SK-MEL-5 (cell line): Measurements from ENCODE around the gene SLC22A23. TPM values are rescaled to one million over a fixed set of nuclear protein-coding genes. Genes with fewer than 3 reads are reported as not detected.

ENCODE experiments used
- DNase-seq: peaks from one replicate; pipeline ENCODE4 v3.0.0-alpha.2; 2016; ENCODE audit warnings: low read depth, low spot score
- in situ Hi-C: cut with HindIII; loops from 2 replicates; pipeline ENCODE4 v1.10.0; 2016; ENCODE audit warnings: low sequenced_read_pairs, high pct_unique_total_duplicates, low pct_unique_long_range_greater_than_20kb
- total RNA-seq: library from RNA; depleted of rRNA; stranded (reverse); fragments of >200 nt; shearing (Covaris generic); gene quantifications from 2 replicates; pipeline ENCODE4 v1.2.3, GENCODE V29; 2014

The SLC22A23 gene
- total RNA-seq, 1 experiment from 2014 or later = 6.2 TPM

DNA sequence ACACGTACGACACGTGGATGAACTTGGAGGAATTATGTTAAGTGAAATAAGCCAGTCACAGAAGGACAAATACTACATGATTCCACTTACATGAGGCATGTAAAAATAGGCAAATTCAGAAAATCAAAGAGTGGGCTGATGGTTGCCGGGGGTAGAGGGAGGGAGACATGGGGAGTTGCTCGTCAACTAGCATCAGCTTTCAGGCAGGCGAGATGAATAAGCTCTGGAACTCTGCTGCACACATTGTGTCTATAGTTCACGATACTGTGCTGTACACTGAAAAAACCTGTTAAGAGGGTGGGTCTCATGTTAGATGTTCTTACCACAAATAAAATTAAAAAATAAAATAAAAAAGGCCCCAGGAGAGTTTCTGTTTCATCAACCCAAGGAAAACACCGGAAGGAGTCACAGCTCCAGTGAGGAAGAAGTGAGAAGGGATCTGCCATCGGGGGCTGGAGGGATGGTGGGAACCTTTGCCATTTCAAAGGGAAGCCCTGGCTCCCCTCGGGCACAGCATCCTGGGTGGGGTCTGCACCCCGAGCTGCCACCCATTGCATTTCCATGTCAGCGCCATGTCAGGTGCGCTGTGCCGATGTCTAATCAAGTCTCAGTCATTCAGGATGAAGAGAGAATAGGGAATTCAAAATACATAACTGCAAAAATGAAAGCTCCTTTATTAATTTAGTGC is 98.3 kb downstream of the SLC22A23 start:
- in situ Hi-C loops = no loop called here
- no peak for DNase-seq

DNA sequence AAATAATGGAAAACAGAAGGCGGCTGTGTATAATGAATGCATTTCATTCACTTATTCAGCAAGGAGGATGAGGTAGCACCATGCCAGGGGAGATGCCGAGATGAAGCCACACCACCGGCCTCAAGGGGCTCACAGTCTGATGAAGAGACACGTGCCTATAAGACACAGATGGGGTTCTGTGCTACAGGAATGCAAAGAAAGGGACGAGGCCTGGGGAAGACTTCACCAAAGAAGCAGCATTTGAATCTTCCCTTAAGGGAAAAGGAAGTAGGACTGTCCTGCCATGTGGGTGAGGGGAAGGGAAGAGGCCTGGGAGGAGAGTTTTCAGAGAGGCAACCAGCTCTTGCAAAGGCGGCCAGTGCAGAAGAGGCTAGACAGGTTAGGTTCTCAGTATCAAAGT is 99.2 kb downstream of the SLC22A23 start:
- peak; percentile 97 for DNase-seq
- in situ Hi-C loops = no loop called here

DNA sequence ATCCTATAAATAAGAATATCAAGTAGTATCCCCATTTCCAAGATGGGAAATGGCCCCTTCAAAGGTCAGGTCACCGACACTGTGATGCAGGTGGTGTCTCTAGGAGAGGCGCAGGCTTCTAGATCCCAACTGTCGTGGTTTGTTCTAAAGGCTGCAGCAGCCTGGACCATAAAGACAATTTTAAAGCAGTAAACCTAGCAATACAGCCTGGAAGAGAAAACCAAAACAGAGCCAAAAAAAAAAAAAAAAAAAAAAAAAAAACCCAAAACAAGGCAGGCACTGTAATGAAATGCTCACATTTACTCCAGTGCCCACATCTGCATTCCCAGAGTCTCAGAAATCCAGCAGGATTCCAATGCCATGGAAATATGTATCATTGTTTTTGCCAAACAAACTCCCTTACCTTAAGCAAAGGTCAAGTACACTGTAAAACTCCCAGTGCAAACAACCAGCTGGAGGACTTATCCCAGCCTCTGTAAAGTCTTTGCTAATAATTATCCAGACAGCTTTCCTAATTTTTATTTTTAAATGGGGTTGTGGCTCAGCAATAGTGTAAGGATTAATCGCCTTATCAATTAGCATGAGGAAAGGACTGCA is 99.9 kb downstream of the SLC22A23 start:
- in situ Hi-C loops = no loop called here
- peak; percentile 74 for DNase-seq

DNA sequence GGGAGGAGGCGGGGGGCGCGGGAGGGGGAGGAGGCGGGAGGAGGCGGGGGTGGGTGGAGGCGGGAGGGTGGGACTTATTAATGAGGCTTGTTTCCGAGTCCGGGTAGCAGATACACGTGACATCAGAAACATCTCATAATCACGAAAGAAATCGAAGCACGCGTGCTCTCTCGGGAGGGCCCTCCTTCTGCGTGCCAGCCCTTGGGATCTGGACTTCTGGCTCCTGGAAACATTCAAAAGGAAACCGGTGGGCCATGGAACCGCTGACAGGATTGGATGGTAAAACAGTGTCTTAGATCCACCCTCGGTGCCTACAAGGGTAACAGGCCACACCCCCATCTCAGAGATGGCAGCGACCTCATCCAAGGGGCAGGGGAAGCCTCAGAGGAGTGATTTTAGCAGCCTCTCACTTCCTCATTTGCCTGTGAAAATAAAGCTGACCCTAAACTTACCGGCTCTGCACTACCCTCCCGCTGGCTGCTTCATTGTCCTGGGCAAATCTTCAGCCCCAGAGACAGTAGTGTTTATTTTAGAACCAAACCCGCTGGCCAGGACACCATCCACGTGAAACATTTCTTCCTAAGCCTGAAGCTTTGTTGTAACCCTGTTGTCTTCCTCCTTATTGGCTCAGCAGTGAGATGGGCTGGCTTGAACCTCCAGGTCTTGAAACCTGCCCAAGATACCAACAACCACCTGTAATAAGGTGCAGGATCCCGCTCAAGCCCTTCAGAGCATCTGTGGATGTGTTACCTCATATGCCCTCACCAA is 100.6 kb downstream of the SLC22A23 start:
- peak; percentile 94 for DNase-seq
- in situ Hi-C loops = no loop called here

DNA sequence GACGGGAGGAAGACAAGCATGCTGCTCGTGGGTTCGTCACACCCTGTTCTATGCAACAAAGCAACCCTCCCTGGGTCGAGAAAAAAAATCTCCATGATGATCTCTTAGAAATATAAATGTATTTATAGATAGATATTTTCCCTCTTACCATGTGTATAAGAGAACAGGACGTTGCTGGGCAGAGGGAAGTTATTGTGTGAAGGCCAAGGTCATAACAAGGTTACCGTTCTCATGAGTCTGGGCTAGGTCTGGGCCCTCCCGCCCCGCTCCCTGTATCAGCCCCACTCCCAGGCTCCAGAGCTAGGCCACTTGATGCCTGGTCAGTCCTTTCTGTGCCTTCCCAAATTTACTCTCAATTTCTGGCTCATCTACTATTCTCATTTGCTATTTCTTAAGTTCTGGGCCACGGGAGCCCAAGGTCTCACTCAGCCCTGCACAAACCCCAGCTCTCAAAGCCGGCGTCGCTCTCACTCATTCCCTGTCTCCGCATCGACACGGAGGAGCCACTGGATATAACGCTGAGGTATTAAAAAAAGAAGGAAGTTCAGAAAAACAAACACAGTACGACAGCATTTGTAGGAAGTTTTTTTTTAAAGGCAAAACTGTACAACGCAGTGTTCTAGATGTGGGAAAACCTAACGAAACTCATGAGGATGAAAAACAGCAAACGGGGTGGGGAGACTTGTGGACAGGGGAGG is 101.3 kb downstream of the SLC22A23 start:
- in situ Hi-C loops = no loop called here
- DNase-seq = no peak

DNA sequence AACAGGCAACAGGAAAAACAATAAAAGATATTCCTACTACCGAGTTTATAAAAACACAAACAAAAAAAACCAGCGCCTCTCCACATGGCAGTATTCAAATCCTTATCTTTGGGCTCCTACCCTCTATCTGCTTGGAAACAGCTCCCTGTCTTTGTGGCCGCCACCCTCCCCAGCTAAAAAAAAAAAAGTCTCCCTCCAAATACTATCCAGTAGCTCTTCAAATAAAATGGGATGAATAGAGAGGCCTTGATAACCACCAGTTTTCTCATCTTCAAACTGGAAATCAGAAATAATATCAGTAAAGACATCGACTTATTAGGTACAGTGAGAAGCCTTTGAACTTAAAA is 101.9 kb downstream of the SLC22A23 start:
- in situ Hi-C loops = no loop called here
- DNase-seq = no peak

DNA sequence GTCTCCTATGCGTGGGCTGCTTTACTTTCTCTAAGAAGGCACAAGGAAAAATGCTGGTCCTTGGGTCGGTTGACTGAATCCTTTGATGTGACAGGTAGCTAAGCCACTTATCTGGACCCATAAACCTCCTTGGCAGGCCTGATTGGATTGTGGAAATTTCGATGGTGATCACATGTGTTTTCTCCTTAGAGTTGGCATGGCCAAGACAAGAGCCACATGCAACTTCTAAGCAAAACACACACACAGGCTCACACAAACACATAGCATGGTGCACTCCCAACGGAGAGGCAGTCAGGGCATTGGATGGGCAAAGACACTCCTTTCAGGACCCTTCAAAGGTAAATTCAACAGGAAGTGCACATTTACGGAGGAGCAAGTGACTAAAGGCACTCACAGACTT is 102.9 kb downstream of the SLC22A23 start:
- no peak for DNase-seq
- in situ Hi-C loops = no loop called here

DNA sequence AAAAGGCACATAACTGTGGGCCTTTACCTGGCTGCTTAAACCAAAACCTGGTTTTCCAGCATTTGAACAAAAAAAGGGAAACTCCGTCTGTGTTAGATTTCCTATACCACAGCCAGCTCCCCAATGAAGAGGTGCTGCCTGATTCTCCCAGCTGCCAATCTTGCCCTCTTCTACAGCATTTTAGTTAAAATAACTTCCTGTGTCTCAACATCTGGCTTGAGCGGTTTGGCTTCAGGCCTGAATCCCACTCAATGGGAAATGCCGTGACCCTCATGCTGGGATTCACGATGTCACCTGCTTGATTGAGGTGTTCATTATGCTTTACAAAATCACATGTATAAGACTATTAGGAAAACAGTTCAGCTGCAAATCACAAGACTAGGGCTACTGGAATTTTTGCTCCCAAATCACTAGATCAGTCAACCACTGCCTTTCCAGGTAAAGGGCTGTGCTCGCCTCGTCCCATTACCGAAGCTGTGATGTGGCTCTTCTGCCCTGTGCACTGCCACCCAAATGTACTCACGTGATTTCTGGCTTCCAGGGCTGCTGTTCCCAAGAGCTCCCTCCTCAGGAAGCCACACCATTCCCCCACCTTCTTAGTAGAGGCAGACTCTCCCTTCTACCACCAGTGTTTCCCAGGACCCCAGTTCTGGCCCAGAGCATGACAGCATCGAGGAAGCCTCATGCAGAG is 103.5 kb downstream of the SLC22A23 start:
- in situ Hi-C loops = no loop called here
- no peak for DNase-seq

DNA sequence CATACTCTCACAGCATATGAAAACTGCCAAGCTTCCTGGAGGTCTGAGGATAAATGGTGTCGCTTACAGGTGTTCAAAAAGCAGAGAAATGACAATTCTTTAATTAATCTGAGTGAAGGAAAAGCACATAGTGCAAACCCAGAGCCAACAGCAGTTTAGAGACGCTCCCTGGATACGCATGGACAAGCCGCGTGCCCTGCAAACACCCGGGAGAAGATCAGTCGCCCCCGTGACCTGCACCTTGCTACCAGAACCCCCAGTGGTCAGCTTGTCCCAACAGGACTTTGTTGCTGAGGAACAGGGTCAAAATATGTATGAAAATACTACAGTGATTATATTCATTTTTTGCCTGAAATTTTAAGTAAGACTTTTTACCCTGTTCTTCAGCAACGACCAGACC is 104.2 kb downstream of the SLC22A23 start:
- in situ Hi-C loops = no loop called here
- no peak for DNase-seq

DNA sequence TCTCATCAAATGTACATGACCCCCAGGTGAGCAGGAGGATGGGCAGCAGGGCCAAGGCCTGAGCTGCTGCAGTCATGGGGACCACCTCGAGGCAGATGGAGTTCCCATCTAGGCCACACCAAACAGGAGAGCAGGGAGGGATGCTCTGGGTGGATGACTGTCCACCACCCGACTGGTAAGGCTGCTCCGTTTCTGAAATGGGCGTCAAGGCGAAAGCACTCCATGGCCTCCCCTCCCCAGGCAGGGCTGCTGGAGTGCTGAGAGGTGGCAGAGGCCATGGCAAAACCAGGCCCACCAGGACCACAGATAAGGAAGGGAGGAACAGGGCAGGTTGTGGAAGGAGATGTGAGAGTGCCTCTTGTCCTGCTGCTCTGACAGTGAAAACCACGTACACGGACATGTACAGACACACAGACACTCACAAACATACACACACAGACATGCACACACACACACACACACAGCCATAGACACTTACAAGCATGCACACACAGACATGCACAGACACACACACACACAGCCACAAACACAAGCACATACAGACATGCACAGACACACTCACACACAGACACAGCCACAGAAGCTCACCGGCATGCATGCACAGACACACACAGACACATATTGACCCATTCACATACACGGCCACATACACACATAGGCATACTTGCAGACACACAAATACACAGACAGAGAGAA is 104.9 kb downstream of the SLC22A23 start:
- no peak for DNase-seq
- in situ Hi-C loops = no loop called here

DNA sequence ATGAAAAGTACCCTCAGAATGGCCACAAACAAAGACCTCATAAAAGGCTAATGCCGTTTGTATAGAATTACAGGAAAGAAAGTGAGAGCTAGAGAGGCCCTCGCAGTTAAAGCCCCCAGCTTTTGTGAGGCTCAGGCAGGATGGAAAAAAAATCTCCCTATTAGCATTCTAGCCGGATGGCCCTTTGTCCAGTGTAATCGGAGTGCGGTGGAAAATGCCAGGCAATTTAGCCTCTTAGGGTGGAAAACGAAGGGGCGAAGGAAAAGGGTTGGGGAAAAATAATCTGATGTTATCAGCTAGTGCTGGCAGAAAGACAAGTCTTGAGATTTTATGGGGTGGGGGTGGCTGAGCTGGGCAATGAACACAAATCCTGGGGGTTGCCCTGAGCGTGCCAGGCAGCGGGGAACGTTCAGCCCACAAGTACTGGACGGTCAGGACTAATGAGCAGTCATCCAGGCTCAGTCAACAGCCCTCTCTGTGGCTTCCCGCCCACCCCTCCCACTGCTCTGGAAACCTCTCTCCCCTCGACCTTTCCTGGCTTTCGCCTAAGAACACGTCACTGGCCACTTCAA is 105.7 kb downstream of the SLC22A23 start:
- DNase-seq = no peak
- in situ Hi-C loops = no loop called here

DNA sequence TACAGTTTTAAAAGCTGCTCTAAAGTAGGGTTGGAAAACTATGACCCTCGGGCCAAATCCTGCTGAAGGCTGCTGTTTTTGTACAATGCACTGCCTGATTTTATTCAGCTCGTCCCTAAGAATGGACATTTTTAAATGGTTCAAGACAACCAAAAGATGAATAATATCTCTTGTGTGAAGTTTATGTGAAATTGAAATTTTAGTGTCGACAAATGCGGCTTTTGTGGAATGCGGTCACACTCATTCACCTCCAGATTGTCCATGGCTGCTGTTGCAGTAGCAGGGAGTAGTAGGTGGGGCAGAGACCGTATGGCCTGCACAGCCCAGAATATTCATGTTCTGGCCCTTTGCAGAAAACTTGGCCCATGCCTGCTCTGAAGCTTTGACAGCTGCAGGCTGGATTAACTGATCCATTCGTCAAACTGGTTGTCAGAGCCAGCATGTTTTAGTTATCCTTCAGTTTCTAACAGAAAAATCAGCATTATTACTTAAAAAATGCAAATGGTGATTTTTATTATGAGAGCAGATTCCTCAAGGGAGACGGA is 106.5 kb downstream of the SLC22A23 start:
- in situ Hi-C loops = no loop called here

DNA sequence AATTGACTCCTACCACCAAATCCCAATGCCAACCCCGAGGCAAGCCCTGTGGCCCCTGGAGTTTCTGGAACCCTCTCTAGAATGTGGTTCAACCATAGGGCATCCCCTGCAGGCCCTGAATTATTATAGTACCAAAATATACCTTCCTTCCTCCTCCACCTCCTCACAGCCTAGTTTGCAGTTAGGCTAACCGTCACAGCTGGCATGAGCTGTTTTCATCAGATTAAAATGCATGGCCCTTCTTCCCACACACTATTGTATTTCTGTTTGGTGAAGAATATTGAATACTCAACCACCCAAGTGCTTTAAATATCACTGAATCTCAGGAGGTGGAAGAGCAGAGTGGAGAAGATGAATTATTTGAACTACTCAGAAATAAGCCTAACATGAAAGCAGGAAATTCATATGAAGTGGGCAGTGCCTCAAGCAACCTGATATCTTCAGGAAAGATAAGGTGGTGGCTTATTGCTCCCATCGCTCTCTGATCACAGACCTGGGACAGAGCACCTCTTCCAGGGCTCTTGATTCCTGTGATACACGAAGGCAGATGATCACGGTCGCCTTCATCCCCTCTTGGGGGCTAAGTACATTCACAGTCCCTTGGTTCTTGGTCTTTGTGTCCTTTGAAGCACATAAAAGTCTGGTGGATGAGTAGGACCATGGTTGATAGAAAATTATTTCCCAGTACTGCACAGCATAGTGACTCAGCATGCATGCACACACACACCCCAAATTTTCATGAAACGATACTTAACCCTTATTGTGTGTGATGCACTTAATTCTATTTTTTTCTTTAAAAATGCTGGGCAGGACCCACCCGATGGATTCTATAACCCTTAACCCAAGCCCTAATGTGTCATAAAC is 107.2 kb downstream of the SLC22A23 start:
- no peak for DNase-seq
- in situ Hi-C loops = no loop called here

More for the DNA sequence above, 106.5 kb downstream of the SLC22A23 start:
- DNase-seq = no peak

DNA sequence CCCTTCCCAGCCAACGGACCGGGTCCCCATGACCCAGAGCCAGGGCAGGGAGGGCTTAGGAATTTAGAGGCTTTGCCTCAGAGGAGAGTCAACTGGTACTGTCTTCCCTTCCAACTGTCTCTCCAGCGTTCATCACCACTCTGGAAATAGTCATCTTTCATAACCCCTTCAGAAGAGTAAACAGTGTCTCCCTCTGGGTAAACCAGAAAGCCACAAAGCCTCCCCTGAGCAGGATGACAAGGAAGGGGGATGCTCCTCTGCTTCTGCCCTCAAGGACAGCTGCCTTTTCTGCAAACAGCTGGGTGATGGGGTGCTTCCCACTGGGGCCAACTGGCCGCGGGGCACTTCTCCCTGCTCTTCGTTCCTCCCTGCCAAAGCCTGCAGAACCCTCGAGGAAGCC is 108.0 kb downstream of the SLC22A23 start:
- DNase-seq = no peak
- in situ Hi-C loops = no loop called here

DNA sequence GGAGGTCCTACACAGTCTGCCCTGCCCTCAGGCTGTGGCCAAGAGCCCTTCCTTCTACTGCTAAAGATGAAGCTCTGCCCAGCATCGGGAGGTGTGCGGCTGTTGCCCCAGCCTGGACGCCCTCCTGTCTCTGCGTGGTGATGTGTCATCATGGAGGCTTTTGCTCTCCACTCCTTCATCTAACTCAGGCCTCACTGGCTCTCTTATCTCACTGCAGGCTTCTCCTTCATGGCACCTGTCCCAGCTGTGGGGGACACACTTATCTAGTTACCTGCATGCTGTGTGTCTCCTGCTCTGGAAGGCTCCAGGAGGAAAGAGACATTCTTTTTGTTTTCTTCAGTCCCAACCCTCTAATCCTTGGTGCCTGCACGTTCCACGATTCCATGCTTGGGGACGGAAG is 109.0 kb downstream of the SLC22A23 start:
- in situ Hi-C loops = no loop called here
- no peak for DNase-seq

DNA sequence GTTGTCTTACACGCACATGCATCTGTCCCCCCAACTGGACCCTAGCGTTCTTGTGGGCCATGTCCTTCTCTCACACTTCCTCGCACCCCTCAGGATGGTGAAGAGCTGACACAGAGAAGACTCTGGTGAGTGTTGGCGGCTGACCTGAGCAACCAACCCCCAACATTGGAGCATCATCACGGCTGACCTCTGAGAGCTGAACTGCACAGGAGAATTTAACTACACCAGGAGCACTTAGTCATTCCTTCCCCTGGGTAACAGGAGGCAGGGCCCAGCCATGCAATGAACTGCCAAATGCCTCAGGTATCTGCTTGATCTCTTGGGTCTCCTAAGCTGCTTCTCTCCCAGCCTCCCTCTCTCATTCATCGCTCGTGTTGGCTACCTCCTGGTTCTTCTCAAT is 109.6 kb downstream of the SLC22A23 start:
- DNase-seq = no peak
- in situ Hi-C loops = no loop called here
